Stomach (tissue), 4 donors: ENCODE measurements around the gene ENTPD2.

Source experiments
- CTCF ChIP-seq, 7 experiments: fragments of 450-650 bp in 4 of 7; fragments of 200-600 bp in 3 of 7; sonication (generic) in 3 of 7; IDR thresholded peaks; one replicate each; pipeline ENCODE4 v1.5.1; 2016 to 2019; ENCODE audit warnings: antibody characterized with exemption in 7 of 7, control low read depth in 2 of 7, mild to moderate bottlenecking in 1 of 7
- EP300 ChIP-seq: sonication (generic); formaldehyde crosslinking; IDR thresholded peaks from one replicate; pipeline ENCODE4 v1.6.1; 2017; ENCODE audit warnings: antibody characterized with exemption
- POLR2A ChIP-seq, 4 donors: fragments of 450-650 bp; IDR thresholded peaks; one replicate each; pipeline ENCODE4 v1.6.1; 2016; ENCODE audit warnings: antibody characterized with exemption in 4 of 4, control low read depth in 2 of 4, mild to moderate bottlenecking in 1 of 4, moderate library complexity in 1 of 4
- POLR2AphosphoS5 ChIP-seq, 3 donors: sonication (generic); formaldehyde crosslinking; IDR thresholded peaks; one replicate each; pipeline ENCODE4 v1.6.1; 2016; ENCODE audit warnings: antibody characterized with exemption in 3 of 3

- TF ChIP-seq CTCF (IDR thresholded peaks at IDR 0.05) (no peak), POLR2AphosphoS5 (IDR thresholded peaks at IDR 0.05) (no peak), EP300 (no peak), POLR2A (IDR thresholded peaks at IDR 0.05) (no peak)
Observed at GRCh38 chr9:137006116-137007003, 47.5 kb downstream of the ENTPD2 start.
